ENCODE data around the gene VWF. TPM values are rescaled to one million over a fixed set of nuclear protein-coding genes. Genes with fewer than 3 reads are reported as not detected.

The VWF gene
- total and polyA plus RNA-seq, 2 donors (not counting 3 experiments of a cell fraction or from before 2014, with no cell fraction given), result 1,041 to 2,328 TPM

- POLR2A ChIA-PET, result no interaction called here
- Histone ChIP-seq H3K27ac (ENCODE audit: insufficient read depth, low read depth, low read length) (no peak overlapping the region), H3K4me3 (replicated peaks in 1 of 3; ENCODE audit: insufficient read depth in 1 of 3, low read depth in 1 of 3, low read length in 3 of 3) (no peak overlapping the region), H2AFZ (ENCODE audit: low read depth, low read length) (no peak overlapping the region), H3K4me1 (ENCODE audit: control insufficient read depth, extremely low read depth, insufficient read depth, low read length) (no peaks in the 10 kb centered on the region), H3K9ac (replicated peaks; ENCODE audit: extremely low read depth, insufficient read depth, low read length) (no peak overlapping the region), H3K9me1 (replicated peaks; ENCODE audit: control insufficient read depth, extremely low read depth, insufficient read depth, low read length) (no peaks in the 10 kb centered on the region), H3K27me3 (ENCODE audit: control insufficient read depth in 2 of 2, insufficient read depth in 2 of 2, low read length in 2 of 2) (no peaks in the 10 kb centered on the region), H3K4me2 (ENCODE audit: insufficient read depth, low read length) (no peak overlapping the region), H3K9me3 (replicated peaks; ENCODE audit: control insufficient read depth, insufficient read depth, low read length) (no peaks in the 10 kb centered on the region), H3K79me2 (ENCODE audit: control insufficient read depth, insufficient read depth, low read length) (no peaks in the 10 kb centered on the region), H4K20me1 (replicated peaks; ENCODE audit: control insufficient read depth, extremely low read depth, insufficient read depth, low read length) (peaks cover 8% of the 10 kb centered on the region), H3K36me3 (ENCODE audit: control insufficient read depth in 2 of 2, extremely low read depth in 1 of 2, insufficient read depth in 2 of 2, low read length in 2 of 2) (peaks cover 27 to 52% of the 10 kb centered on the region in 2 experiments)
- CTCF ChIA-PET, result no interaction called here
- DNase-seq (ENCODE audit: low read depth, low spot score), result no peak
- no TSS peak for BruUV-seq (replicated peaks)
- TF ChIP-seq FOS (IDR thresholded peaks at IDR 0.05; ENCODE audit: borderline replicate concordance, insufficient read depth, low read length) (no peak), POLR2A (IDR thresholded peaks at IDR 0.05; ENCODE audit: low read depth, low read length) (no peak), EZH2 (IDR thresholded peaks at IDR 0.05; ENCODE audit: borderline replicate concordance, low read depth, low read length, severe bottlenecking) (no peak), MAX (IDR thresholded peaks at IDR 0.05; ENCODE audit: insufficient read depth, insufficient read length) (no peak), MYC (IDR thresholded peaks at IDR 0.05; ENCODE audit: low read depth, low read length) (no peak), JUN (IDR thresholded peaks at IDR 0.05; ENCODE audit: borderline replicate concordance, insufficient read depth, insufficient read length, low read depth) (no peak), GATA2 (IDR thresholded peaks at IDR 0.05; ENCODE audit: insufficient read depth, insufficient read length, low read depth, low read length) (no peak), POLR2AphosphoS5 (IDR thresholded peaks at IDR 0.05; ENCODE audit: insufficient read depth, low read depth, low read length) (no peak), CTCF (IDR thresholded peaks at IDR 0.05; ENCODE audit: extremely low read depth in 1 of 2, insufficient read depth in 1 of 2, low read depth in 1 of 2, low read length in 2 of 2) (no peak)
- intact Hi-C loops (cut with micrococcal nuclease), result no loop called here
- dilution Hi-C loops (cut with MboI; ENCODE audit: extremely low pct_ligation_motif_present, low sequenced_read_pairs), result no loop called here
- FAIRE-seq, result no peak
These were observed 219.5 kb downstream of the VWF start for GRCh38 chr12:5904969-5905368.

All from endothelial cell of umbilical vein (primary cell).